SK-N-MC (cell line): ENCODE measurements around the gene FAT1.

Source experiments
- EZH2 ChIP-seq: fragments of 200-600 bp; sonication (generic); IDR thresholded peaks from one replicate; pipeline ENCODE4 v1.6.1; 2017; ENCODE audit warnings: antibody characterized with exemption
- POLR2AphosphoS5 ChIP-seq: IDR thresholded peaks from 2 replicates; pipeline ENCODE4 v1.6.1; 2012; ENCODE audit warnings: mild to moderate bottlenecking, low read depth, low read length, borderline replicate concordance

DNA sequence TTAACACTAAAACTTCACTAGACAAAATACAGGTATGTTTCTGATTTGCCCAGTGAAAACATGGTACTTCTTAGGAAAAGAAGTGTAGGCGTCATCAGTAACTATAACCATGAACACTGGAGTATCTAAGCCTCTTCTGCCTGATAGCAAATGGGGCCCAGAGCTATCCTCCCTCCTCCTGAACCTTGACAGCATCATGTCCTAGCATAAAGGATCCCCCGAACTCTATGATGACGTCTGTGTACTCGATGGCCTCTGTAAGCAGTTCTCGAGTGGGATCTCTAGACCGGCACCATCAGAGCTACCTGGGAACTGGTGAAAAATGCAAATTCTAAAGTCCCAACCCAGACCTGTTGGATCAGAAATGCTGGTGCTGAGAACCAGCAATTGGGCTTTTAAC, 132.0 kb downstream of the FAT1 start:
- TF ChIP-seq EZH2 = no peak
- TF ChIP-seq POLR2AphosphoS5 = no peak
